HG02973 (cell line): ENCODE results near the gene CARF.
"Not testable (repeated sequence)": the region's sequence is repeated elsewhere in the genome, so short reads cannot be mapped to it uniquely, and the experiment has no call there.

Experiments used
- ATAC-seq: cut with Tn5 transposase; IDR thresholded peaks from one replicate; pipeline ENCODE4 v1.9.1; 2021; ENCODE audit warnings: moderate library complexity; ENCODE audit not compliant: unreplicated experiment

The CARF gene

GRCh38 chr2:202911512-202912341 lies at the start of gene CARF, which contains the start of gene WDR12:
TSS of gene CARF (plus strand) at chr2:202912275. CDS start at chr2:202941903, 29,628 bp downstream.
TSS of gene WDR12 (minus strand) at chr2:202911673. CDS start at chr2:202911476, 197 bp downstream.
- peak; percentile 76 for ATAC-seq

- ATAC-seq: peak; percentile 57
These were observed 41.4 kb upstream of the CARF start for GRCh38 chr2:202870431-202871299.

GRCh38 chr2:202871300-202872141 lies 40.6 kb upstream of the CARF start, which contains the start of gene ICA1L:
TSS of gene ICA1L (minus strand) at chr2:202871766. CDS start at chr2:202829009, 42,757 bp downstream.
- ATAC-seq: peak; percentile 47

GRCh38 chr2:202877699-202878098 lies 34.4 kb upstream of the CARF start:
- no peak for ATAC-seq

- no peak for ATAC-seq
These were observed 30.5 kb upstream of the CARF start for GRCh38 chr2:202881570-202881969.

- no peak for ATAC-seq
These were observed 27.9 kb upstream of the CARF start for GRCh38 chr2:202883987-202884675.

- no peak for ATAC-seq
These were observed 26.9 kb upstream of the CARF start for GRCh38 chr2:202885190-202885589.

GRCh38 chr2:202905507-202905906 lies 6.6 kb upstream of the CARF start:
- not testable (repeated sequence) for ATAC-seq

- no peak for ATAC-seq
These were observed 3.9 kb upstream of the CARF start for GRCh38 chr2:202908186-202908585.

GRCh38 chr2:202909394-202910192 lies 2.5 kb upstream of the CARF start:
- ATAC-seq: no peak

GRCh38 chr2:202910250-202910649 lies 1.8 kb upstream of the CARF start:
- not testable (repeated sequence) for ATAC-seq

GRCh38 chr2:202910698-202911097 lies 1.4 kb upstream of the CARF start:
- ATAC-seq: no peak

GRCh38 chr2:202911203-202911511 lies 918 bp upstream of the CARF start:
- peak; percentile 16 for ATAC-seq

- ATAC-seq: peak; percentile 40
These were observed 497 bp downstream of the CARF start for GRCh38 chr2:202912342-202913201.

- no peak for ATAC-seq
These were observed 6.8 kb downstream of the CARF start for GRCh38 chr2:202918860-202919259.

GRCh38 chr2:202932425-202933138 lies 20.5 kb downstream of the CARF start:
- no peak for ATAC-seq

GRCh38 chr2:202933139-202933510 lies 21.1 kb downstream of the CARF start:
- no peak for ATAC-seq

- ATAC-seq: no peak
These were observed 21.9 kb downstream of the CARF start for GRCh38 chr2:202933958-202934357.
